Omental fat pad (tissue), 4 donors: ENCODE measurements around the gene C2CD2. TPM values are rescaled to one million over a fixed set of nuclear protein-coding genes. Genes with fewer than 3 reads are reported as not detected.

ENCODE experiments used
- ATAC-seq: fragments of 150-250 bp; one replicate; pipeline ENCODE4 v1.9.1; 2016; ENCODE audit warnings: mild to moderate bottlenecking, moderate library complexity; ENCODE audit not compliant: low FRiP score
- DNase-seq: peaks from one replicate; pipeline ENCODE4 v3.0.0-alpha.2; 2019; ENCODE audit warnings: low spot score
- CTCF ChIP-seq, 3 donors: fragments of 450-650 bp; IDR thresholded peaks; one replicate each; pipeline ENCODE4 v1.5.1; 2016 to 2017; ENCODE audit warnings: antibody characterized with exemption in 3 of 3, mild to moderate bottlenecking in 3 of 3, moderate library complexity in 2 of 3
- total RNA-seq, 4 donors: library from RNA; depleted of rRNA; stranded (reverse); fragments of >200 nt; gene quantifications; one replicate each; pipeline ENCODE4 v1.1.0, GENCODE V29; 2016

Gene C2CD2
- total RNA-seq, 4 donors from 2014 or later: 57.7 to 264 (median 96.4) TPM

- DNase-seq: no peak
- ATAC-seq: no peak
- TF ChIP-seq CTCF (IDR thresholded peaks at IDR 0.05): no peak
These were observed 33.3 kb downstream of the C2CD2 start for GRCh38 chr21:41920476-41920875.

GRCh38 chr21:41919666-41920398 lies 34.0 kb downstream of the C2CD2 start:
- DNase-seq (no peak), ATAC-seq (no peak)
- TF ChIP-seq CTCF (IDR thresholded peaks at IDR 0.05): no peak

GRCh38 chr21:41918561-41919358 lies 35.1 kb downstream of the C2CD2 start:
- DNase-seq (no peak), ATAC-seq (no peak)
- TF ChIP-seq CTCF (IDR thresholded peaks at IDR 0.05): no peak

- DNase-seq (no peak), ATAC-seq (no peak)
These were observed 36.3 kb downstream of the C2CD2 start for GRCh38 chr21:41917531-41917930.

GRCh38 chr21:41916888-41917433 lies 36.9 kb downstream of the C2CD2 start:
- ATAC-seq (no peak), DNase-seq (no peak)
- no peak for TF ChIP-seq CTCF (IDR thresholded peaks at IDR 0.05)

More at GRCh38 chr21:41917531-41917930, 36.3 kb downstream of the C2CD2 start:
- TF ChIP-seq CTCF (IDR thresholded peaks at IDR 0.05): no peak

GRCh38 chr21:41914965-41915364 lies 38.9 kb downstream of the C2CD2 start:
- TF ChIP-seq CTCF (IDR thresholded peaks at IDR 0.05): no peak
- DNase-seq (no peak), ATAC-seq (no peak)
